Right cardiac atrium (tissue), 5 donors: Measurements from ENCODE around the gene EBI3. TPM values are rescaled to one million over a fixed set of nuclear protein-coding genes. Genes with fewer than 3 reads are reported as not detected.
"Not testable (repeated sequence)": the region's sequence is repeated elsewhere in the genome, so short reads cannot be mapped to it uniquely, and the experiment has no call there.

ENCODE experiments used
- ATAC-seq, 2 donors: fragments of 200-7000 bp; cut with Tn5 transposase; one replicate each; pipeline versions ENCODE4 v1.8.0 to v1.9.1; 2020; ENCODE audit warnings: moderate library complexity in 2 of 2, mild to moderate bottlenecking in 1 of 2
- DNase-seq, 3 donors: peaks; one replicate each; pipeline ENCODE4 v3.0.0-alpha.2; 2020
- H3K27ac ChIP-seq: one replicate; pipeline ENCODE4 v1.5.1; 2013; ENCODE audit warnings: mild to moderate bottlenecking, low read length, control low read depth, moderate library complexity
- H3K27me3 ChIP-seq: one replicate; pipeline ENCODE4 v1.6.1; 2013; ENCODE audit not compliant: control insufficient read depth, insufficient read depth
- H3K4me1 ChIP-seq: one replicate; pipeline ENCODE4 v1.6.1; 2013; ENCODE audit warnings: low read length; ENCODE audit not compliant: control insufficient read depth, insufficient read depth
- H3K4me3 ChIP-seq: one replicate; pipeline ENCODE4 v1.5.1; 2013; ENCODE audit warnings: low read length, control low read depth
- H3K9me3 ChIP-seq: one replicate; pipeline ENCODE4 v1.6.1; 2013; ENCODE audit warnings: low read length; ENCODE audit not compliant: control insufficient read depth
- WGBS: extraction: QIAGEN DNeasy Blood & Tissue Kit; methylation state at CpG from one replicate; pipeline ENCODE4 v1.1.7; 2013; 5-methylcytosine and 5-hydroxymethylcytosine counted together
- intact Hi-C, 4 donors: fragments of 100-400 bp; cut with DNase I; formaldehyde crosslinking; loops; one replicate each; pipeline versions ENCODE4 v1.11.0 to v1.14.0; 2022 to 2023
- polyA plus RNA-seq: library from polyadenylated mRNA; stranded (reverse); fragments of 200-250 nt; gene quantifications from one replicate; pipeline ENCODE4 v1.2.3, GENCODE V29; 2013
- total RNA-seq, 4 donors: library from RNA; stranded (reverse); fragmentation: NEBNext Ultra II Directional; extraction: Animal tissue kit (Norgen Biotek cat#: 25700); gene quantifications; one replicate each; pipeline ENCODE4 v1.2.1, GENCODE V29; 2021
- donor health status: healthy with polysubstance abuse.
- donor health status: DM: no; HTN: yes; CAD: no.
- donor health status: DM: no; HTN: no; CAD: no.
- donor health status: DM: no; HTN: yes; CAD: no; lungs with severe emphysema.
- donor health status: DM: yes; HTN: yes; CAD: no.

The EBI3 gene
- total and polyA plus RNA-seq, 5 donors, result 0.70 to 2.3 (median 2.0) TPM

GRCh38 chr19:4279267-4279529 is 49.9 kb downstream of the EBI3 start:
- intact Hi-C loops, result loop anchor here in 1 of 4 donors (10.0 kb wide), 1 partner anchor 76 kb away; no protein-coding TSS in a partner anchor
- WGBS, result under 1% methylated on average over 30 of the region's 30 CpGs

GRCh38 chr19:4279530-4280422 is 50.5 kb downstream of the EBI3 start:
- Histone ChIP-seq H3K27ac (no peak overlapping the region), H3K9me3 (no peaks in the 10 kb centered on the region), H3K4me1 (peaks cover 2% of the 10 kb centered on the region), H3K4me3 (peak overlapping the region; percentile 86), H3K27me3 (no peaks in the 10 kb centered on the region)
- DNase-seq (no peak), ATAC-seq (peak in 1 of 2 donors; percentile 13)
- 2% methylated on average over 71 of the region's 71 CpGs for WGBS
- intact Hi-C loops, result loop anchor here in 1 of 4 donors (10.0 kb wide), 1 partner anchor 75 kb away; no protein-coding TSS in a partner anchor

More at GRCh38 chr19:4279267-4279529, 49.9 kb downstream of the EBI3 start:
- Histone ChIP-seq H3K27ac (no peak overlapping the region), H3K4me1 (peaks cover 2% of the 10 kb centered on the region), H3K4me3 (peak overlapping the region; percentile 86), H3K27me3 (no peaks in the 10 kb centered on the region), H3K9me3 (no peaks in the 10 kb centered on the region)
- DNase-seq (no peak), ATAC-seq (no peak)

- H3K27ac ChIP-seq, result no peak overlapping the region
- DNase-seq (no peak), ATAC-seq (peak in 1 of 2 donors; percentile 57)
- no peak overlapping the region for H3K4me3 ChIP-seq
- H3K9me3 ChIP-seq, result no peaks in the 10 kb centered on the region
- intact Hi-C loops, result no loop called here
- H3K4me1 ChIP-seq, result no peaks in the 10 kb centered on the region
- 54% methylated on average over 20 of the region's 20 CpGs for WGBS
- no peaks in the 10 kb centered on the region for H3K27me3 ChIP-seq
Observed at GRCh38 chr19:4284176-4284958, 55.0 kb downstream of the EBI3 start.

- DNase-seq (no peak), ATAC-seq (no peak)
- Histone ChIP-seq H3K9me3 (no peaks in the 10 kb centered on the region), H3K4me1 (no peaks in the 10 kb centered on the region), H3K27ac (no peak overlapping the region), H3K4me3 (no peak overlapping the region), H3K27me3 (no peaks in the 10 kb centered on the region)
- intact Hi-C loops, result no loop called here
- 77% methylated on average over 6 of the region's 6 CpGs for WGBS
Observed at GRCh38 chr19:4284974-4285373, 55.7 kb downstream of the EBI3 start.

GRCh38 chr19:4286141-4286540 is 56.8 kb downstream of the EBI3 start:
- H3K27ac ChIP-seq, H3K4me1 ChIP-seq, intact Hi-C loops, H3K27me3 ChIP-seq, H3K9me3 ChIP-seq, H3K4me3 ChIP-seq, ATAC-seq, DNase-seq: not testable (repeated sequence)
- 86% methylated on average over 4 of the region's 4 CpGs for WGBS

Other genes starting within 250 kb of the EBI3 start
- 1,000 to 10,000 TPM; 2,000 to 2,630 (median 2,240) TPM for gene EEF2, start 244.1 kb upstream of the EBI3 start, total RNA-seq
- gene EEF2, start 244.1 kb upstream of the EBI3 start, polyA plus RNA-seq, result 1,037 TPM
- gene PIAS4, start 221.8 kb upstream of the EBI3 start, total RNA-seq, result 10 to 100 TPM; 11.9 to 13.1 (median 12.5) TPM
- gene PIAS4, start 221.8 kb upstream of the EBI3 start, polyA plus RNA-seq, result 9.6 TPM
- 10 to 100 TPM; 28.6 to 32.6 (median 31.6) TPM for gene ZBTB7A, start 162.6 kb upstream of the EBI3 start, total RNA-seq
- 17.5 TPM for gene ZBTB7A, start 162.6 kb upstream of the EBI3 start, polyA plus RNA-seq
- gene MAP2K2, start 105.4 kb upstream of the EBI3 start, total RNA-seq, result 100 to 1,000 TPM; 113 to 134 (median 121) TPM
- gene MAP2K2, start 105.4 kb upstream of the EBI3 start, polyA plus RNA-seq, result 151 TPM
- not detected for gene CREB3L3, start 75.9 kb upstream of the EBI3 start, total RNA-seq
- not detected for gene CREB3L3, start 75.9 kb upstream of the EBI3 start, polyA plus RNA-seq
- 10 to 100 TPM; 11.2 to 16.6 (median 13.1) TPM for gene SIRT6, start 47.0 kb upstream of the EBI3 start, total RNA-seq
- 15.8 TPM for gene SIRT6, start 47.0 kb upstream of the EBI3 start, polyA plus RNA-seq
- gene ANKRD24, start 46.8 kb upstream of the EBI3 start, total RNA-seq, result under 1 TPM; 0.31 to 0.88 (median 0.41) TPM
- gene ANKRD24, start 46.8 kb upstream of the EBI3 start, polyA plus RNA-seq, result 0.45 TPM
- gene YJU2, start 17.6 kb downstream of the EBI3 start, total RNA-seq, result 10 to 100 TPM in 2 of 4 donors, 1 to 10 TPM in 2; 9.7 to 12.4 (median 10.9) TPM
- 17.7 TPM for gene YJU2, start 17.6 kb downstream of the EBI3 start, polyA plus RNA-seq
- gene SHD, start 49.7 kb downstream of the EBI3 start, total RNA-seq, result 10 to 100 TPM; 30.5 to 75.1 (median 54.7) TPM
- gene SHD, start 49.7 kb downstream of the EBI3 start, polyA plus RNA-seq, result 23.9 TPM
- not detected for gene TMIGD2, start 72.9 kb downstream of the EBI3 start, total RNA-seq
- 0.25 TPM for gene TMIGD2, start 72.9 kb downstream of the EBI3 start, polyA plus RNA-seq
- gene FSD1, start 75.1 kb downstream of the EBI3 start, total RNA-seq, result not detected
- not detected for gene FSD1, start 75.1 kb downstream of the EBI3 start, polyA plus RNA-seq
- gene STAP2, start 109.3 kb downstream of the EBI3 start, total RNA-seq, result 10 to 100 TPM in 3 of 4 donors, 1 to 10 TPM in 1; 6.7 to 13.9 (median 11.3) TPM
- 7.8 TPM for gene STAP2, start 109.3 kb downstream of the EBI3 start, polyA plus RNA-seq
- 10 to 100 TPM; 22.8 to 25.8 (median 25.2) TPM for gene MPND, start 114.0 kb downstream of the EBI3 start, total RNA-seq
- 24.9 TPM for gene MPND, start 114.0 kb downstream of the EBI3 start, polyA plus RNA-seq
- gene SH3GL1, start 171.0 kb downstream of the EBI3 start, total RNA-seq, result 10 to 100 TPM; 26.3 to 40.3 (median 31.8) TPM
- 27.7 TPM for gene SH3GL1, start 171.0 kb downstream of the EBI3 start, polyA plus RNA-seq
- gene CHAF1A, start 173.1 kb downstream of the EBI3 start, total RNA-seq, result 1 to 10 TPM; 5.4 to 7.7 (median 6.2) TPM
- 4.3 TPM for gene CHAF1A, start 173.1 kb downstream of the EBI3 start, polyA plus RNA-seq
- 100 to 1,000 TPM in 3 of 4 donors, 10 to 100 TPM in 1; 99.8 to 124 (median 112) TPM for gene UBXN6, start 228.3 kb downstream of the EBI3 start, total RNA-seq
- 135 TPM for gene UBXN6, start 228.3 kb downstream of the EBI3 start, polyA plus RNA-seq
- 10 to 100 TPM; 20.6 to 30.5 (median 28.6) TPM for gene HDGFL2, start 242.8 kb downstream of the EBI3 start, total RNA-seq
- gene HDGFL2, start 242.8 kb downstream of the EBI3 start, polyA plus RNA-seq, result 31.4 TPM